HCT116 (cell line): Measurements from ENCODE around the gene ATG12.

Experiments used
- EZH2 ChIP-seq: fragments of 200-600 bp; sonication (generic); IDR thresholded peaks from 2 replicates; pipeline ENCODE4 v1.6.1; 2017; ENCODE audit warnings: antibody characterized with exemption, mixed run types
- POLR2A ChIP-seq: IDR thresholded peaks from 2 replicates; pipeline ENCODE4 v1.7.0; 2011; ENCODE audit warnings: borderline replicate concordance; ENCODE audit not compliant: insufficient read depth, insufficient read length; ENCODE audit errors: extremely low read depth
- POLR2AphosphoS5 ChIP-seq: IDR thresholded peaks from 2 replicates; pipeline ENCODE4 v1.6.1; 2011; ENCODE audit warnings: mild to moderate bottlenecking, low read depth, low read length, moderate library complexity
- RAD21 ChIP-seq: IDR thresholded peaks from 2 replicates; pipeline ENCODE4 v1.6.1; 2012; ENCODE audit warnings: low read depth, mild to moderate bottlenecking
- SIN3A ChIP-seq: IDR thresholded peaks from 2 replicates; pipeline ENCODE4 v1.6.1; 2012; ENCODE audit warnings: low read depth
- TCF7L2 ChIP-seq: IDR thresholded peaks from 2 replicates; pipeline ENCODE4 v1.7.0; 2011; ENCODE audit warnings: borderline replicate concordance, inconsistent platforms; ENCODE audit not compliant: insufficient read depth, insufficient read length; ENCODE audit errors: extremely low read depth
- ZNF274 ChIP-seq: fragments of 200-500 bp; sonication (Bioruptor generic); IDR thresholded peaks from 2 replicates; pipeline ENCODE4 v1.6.1; 2014; ENCODE audit warnings: mild to moderate bottlenecking, low read depth, low read length, inconsistent platforms
- TF ChIP-seq, protein P1 (sequence below): IDR thresholded peaks from 2 replicates; pipeline ENCODE4 v1.6.1; 2011; ENCODE audit warnings: mild to moderate bottlenecking, low read length, moderate library complexity; ENCODE audit not compliant: insufficient replicate concordance; ENCODE audit errors: extremely low read depth
- TF ChIP-seq, protein P2 (sequence below), 3 experiments: fragments of 200-600 bp in 1 of 3; sonication (generic) in 1 of 3; IDR thresholded peaks in 2 of 3; conservative IDR thresholded peaks in 1 of 3; 2 replicates each; pipeline ENCODE4 v1.5.1; 2012 to 2017; ENCODE audit warnings: low read depth in 2 of 3, low read length in 2 of 3, antibody characterized with exemption in 1 of 3, borderline replicate concordance in 1 of 3, control low read depth in 1 of 3, mild to moderate bottlenecking in 1 of 3, mixed read lengths in 1 of 3, mixed run types in 1 of 3, moderate library complexity in 1 of 3; ENCODE audit not compliant: insufficient read depth in 1 of 3

DNA sequence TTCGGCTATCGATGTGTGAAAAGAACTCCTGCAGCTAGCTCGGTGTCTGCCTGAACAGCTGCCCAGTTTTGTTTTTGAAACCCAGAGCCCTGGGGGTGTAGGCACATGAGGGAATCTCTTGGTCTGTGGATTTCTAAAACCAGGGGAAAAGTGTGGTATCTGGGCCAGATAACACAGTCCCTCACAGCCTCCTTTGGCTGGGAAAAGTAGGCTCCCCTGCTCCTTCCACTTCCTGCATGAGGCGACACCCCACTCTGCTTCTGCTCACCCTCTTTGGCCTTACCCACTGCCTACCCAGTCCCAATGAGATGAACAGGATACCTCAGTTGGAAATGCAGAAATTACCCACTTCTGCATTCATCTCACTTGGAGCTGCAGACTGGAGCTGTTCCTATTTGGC lies 15.4 kb downstream of the ATG12 start:
- TF ChIP-seq, protein P1, sequence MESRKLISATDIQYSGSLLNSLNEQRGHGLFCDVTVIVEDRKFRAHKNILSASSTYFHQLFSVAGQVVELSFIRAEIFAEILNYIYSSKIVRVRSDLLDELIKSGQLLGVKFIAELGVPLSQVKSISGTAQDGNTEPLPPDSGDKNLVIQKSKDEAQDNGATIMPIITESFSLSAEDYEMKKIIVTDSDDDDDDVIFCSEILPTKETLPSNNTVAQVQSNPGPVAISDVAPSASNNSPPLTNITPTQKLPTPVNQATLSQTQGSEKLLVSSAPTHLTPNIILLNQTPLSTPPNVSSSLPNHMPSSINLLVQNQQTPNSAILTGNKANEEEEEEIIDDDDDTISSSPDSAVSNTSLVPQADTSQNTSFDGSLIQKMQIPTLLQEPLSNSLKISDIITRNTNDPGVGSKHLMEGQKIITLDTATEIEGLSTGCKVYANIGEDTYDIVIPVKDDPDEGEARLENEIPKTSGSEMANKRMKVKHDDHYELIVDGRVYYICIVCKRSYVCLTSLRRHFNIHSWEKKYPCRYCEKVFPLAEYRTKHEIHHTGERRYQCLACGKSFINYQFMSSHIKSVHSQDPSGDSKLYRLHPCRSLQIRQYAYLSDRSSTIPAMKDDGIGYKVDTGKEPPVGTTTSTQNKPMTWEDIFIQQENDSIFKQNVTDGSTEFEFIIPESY, result no peak
- TF ChIP-seq EZH2 (no peak), ZNF274 (no peak), TCF7L2 (no peak), POLR2A (no peak), POLR2AphosphoS5 (no peak), SIN3A (no peak), RAD21 (no peak)
- TF ChIP-seq, protein P2, sequence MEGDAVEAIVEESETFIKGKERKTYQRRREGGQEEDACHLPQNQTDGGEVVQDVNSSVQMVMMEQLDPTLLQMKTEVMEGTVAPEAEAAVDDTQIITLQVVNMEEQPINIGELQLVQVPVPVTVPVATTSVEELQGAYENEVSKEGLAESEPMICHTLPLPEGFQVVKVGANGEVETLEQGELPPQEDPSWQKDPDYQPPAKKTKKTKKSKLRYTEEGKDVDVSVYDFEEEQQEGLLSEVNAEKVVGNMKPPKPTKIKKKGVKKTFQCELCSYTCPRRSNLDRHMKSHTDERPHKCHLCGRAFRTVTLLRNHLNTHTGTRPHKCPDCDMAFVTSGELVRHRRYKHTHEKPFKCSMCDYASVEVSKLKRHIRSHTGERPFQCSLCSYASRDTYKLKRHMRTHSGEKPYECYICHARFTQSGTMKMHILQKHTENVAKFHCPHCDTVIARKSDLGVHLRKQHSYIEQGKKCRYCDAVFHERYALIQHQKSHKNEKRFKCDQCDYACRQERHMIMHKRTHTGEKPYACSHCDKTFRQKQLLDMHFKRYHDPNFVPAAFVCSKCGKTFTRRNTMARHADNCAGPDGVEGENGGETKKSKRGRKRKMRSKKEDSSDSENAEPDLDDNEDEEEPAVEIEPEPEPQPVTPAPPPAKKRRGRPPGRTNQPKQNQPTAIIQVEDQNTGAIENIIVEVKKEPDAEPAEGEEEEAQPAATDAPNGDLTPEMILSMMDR (IDR thresholded peaks at IDR 0.05 in 2 of 3, conservative IDR thresholded peaks at IDR 0.05 in 1 of 3; ENCODE audit: borderline replicate concordance in 1 of 3, insufficient read depth in 1 of 3, low read depth in 2 of 3, low read length in 2 of 3), result no peak
